Esophagus squamous epithelium (tissue), 4 donors: ENCODE data around the gene FBXW4.

Experiments
- POLR2A ChIP-seq, 4 donors: fragments of 450-650 bp; IDR thresholded peaks; one replicate each; pipeline ENCODE4 v1.6.1; 2017; ENCODE audit warnings: antibody characterized with exemption in 4 of 4, mild to moderate bottlenecking in 4 of 4, moderate library complexity in 3 of 4
- TF ChIP-seq, protein P1 (sequence below), 6 experiments: fragments of 450-650 bp in 4 of 6; fragments of 200-600 bp in 2 of 6; sonication (generic) in 2 of 6; IDR thresholded peaks; one replicate each; pipeline ENCODE4 v1.5.1; 2016 to 2019; ENCODE audit warnings: antibody characterized with exemption in 6 of 6, mild to moderate bottlenecking in 4 of 6, moderate library complexity in 4 of 6

DNA sequence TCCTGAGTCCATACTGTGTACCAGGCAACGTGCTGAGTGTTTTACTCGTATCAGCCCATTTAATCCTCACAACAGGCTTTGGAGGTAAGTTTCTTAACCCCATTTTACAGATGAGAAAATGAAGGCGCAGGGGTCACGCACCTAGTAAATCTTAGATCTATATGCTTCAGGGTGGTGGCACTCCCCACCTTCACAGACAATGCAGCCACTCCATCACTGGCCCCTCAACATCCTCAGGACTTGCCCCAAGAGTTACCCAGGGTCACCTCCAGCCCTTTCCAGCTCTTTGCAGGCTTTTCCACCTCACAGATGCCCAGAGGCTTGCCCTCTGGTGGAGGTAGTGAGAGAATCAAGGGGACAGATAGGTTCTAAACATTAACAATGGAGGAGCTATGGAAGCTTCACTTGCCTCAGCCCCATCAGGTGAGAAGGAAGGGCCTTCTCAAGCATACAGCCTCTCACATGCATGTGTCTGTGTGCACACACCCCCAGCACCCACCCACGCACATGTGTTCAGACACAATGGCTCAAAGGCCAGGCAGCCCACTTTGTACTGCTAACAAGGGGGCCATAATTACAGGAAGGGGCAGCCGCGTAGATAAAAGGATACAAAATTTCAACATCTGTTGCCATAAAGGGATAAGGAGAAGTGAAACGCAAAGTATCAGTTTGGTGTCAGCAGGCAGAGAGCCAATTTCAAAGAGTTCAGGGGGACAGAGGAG lies 77.7 kb downstream of the FBXW4 start:
- TF ChIP-seq POLR2A (IDR thresholded peaks at IDR 0.05) = no peak
- TF ChIP-seq, protein P1, sequence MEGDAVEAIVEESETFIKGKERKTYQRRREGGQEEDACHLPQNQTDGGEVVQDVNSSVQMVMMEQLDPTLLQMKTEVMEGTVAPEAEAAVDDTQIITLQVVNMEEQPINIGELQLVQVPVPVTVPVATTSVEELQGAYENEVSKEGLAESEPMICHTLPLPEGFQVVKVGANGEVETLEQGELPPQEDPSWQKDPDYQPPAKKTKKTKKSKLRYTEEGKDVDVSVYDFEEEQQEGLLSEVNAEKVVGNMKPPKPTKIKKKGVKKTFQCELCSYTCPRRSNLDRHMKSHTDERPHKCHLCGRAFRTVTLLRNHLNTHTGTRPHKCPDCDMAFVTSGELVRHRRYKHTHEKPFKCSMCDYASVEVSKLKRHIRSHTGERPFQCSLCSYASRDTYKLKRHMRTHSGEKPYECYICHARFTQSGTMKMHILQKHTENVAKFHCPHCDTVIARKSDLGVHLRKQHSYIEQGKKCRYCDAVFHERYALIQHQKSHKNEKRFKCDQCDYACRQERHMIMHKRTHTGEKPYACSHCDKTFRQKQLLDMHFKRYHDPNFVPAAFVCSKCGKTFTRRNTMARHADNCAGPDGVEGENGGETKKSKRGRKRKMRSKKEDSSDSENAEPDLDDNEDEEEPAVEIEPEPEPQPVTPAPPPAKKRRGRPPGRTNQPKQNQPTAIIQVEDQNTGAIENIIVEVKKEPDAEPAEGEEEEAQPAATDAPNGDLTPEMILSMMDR (IDR thresholded peaks at IDR 0.05) = no peak
